GM23338 (cell line): ENCODE data around the gene FBLN5. TPM values are rescaled to one million over a fixed set of nuclear protein-coding genes. Genes with fewer than 3 reads are reported as not detected.

Experiments used
- ATAC-seq: fragments of 200-7000 bp; cut with Tn5 transposase; 3 replicates; pipeline ENCODE4 v1.9.1; 2020
- DNase-seq: peaks from one replicate; pipeline ENCODE4 v3.0.0-alpha.2; 2015; ENCODE audit warnings: low spot score
- H2AFZ ChIP-seq: fragments of 200-600 bp; sonication (generic); 2 replicates; pipeline ENCODE4 v1.8.0; 2016; ENCODE audit warnings: antibody characterized with exemption, mild to moderate bottlenecking, moderate library complexity
- H3F3A ChIP-seq: fragments of 200-600 bp; sonication (generic); replicated peaks from 2 replicates; pipeline ENCODE4 v1.8.0; 2017; ENCODE audit warnings: antibody characterized with exemption, mixed run types, low read depth
- H3K27ac ChIP-seq: fragments of 200-600 bp; sonication (generic); 2 replicates; pipeline ENCODE4 v1.6.1; 2016; ENCODE audit warnings: low read depth
- H3K27me3 ChIP-seq: fragments of 200-600 bp; sonication (generic); 2 replicates; pipeline ENCODE4 v1.8.0; 2016; ENCODE audit warnings: mild to moderate bottlenecking, mixed run types, moderate library complexity; ENCODE audit not compliant: insufficient read depth
- H3K36me3 ChIP-seq: fragments of 200-600 bp; sonication (generic); 2 replicates; pipeline ENCODE4 v1.8.0; 2016; ENCODE audit warnings: mild to moderate bottlenecking; ENCODE audit not compliant: insufficient read depth
- H3K4me1 ChIP-seq: fragments of 200-600 bp; sonication (generic); 2 replicates; pipeline ENCODE4 v1.8.0; 2016; ENCODE audit warnings: mild to moderate bottlenecking, moderate library complexity; ENCODE audit not compliant: insufficient read depth
- H3K4me2 ChIP-seq: fragments of 200-600 bp; sonication (generic); 2 replicates; pipeline ENCODE4 v1.7.1; 2017; ENCODE audit warnings: mixed run types
- H3K4me3 ChIP-seq: fragments of 200-600 bp; sonication (generic); 2 replicates; pipeline ENCODE4 v1.6.1; 2016; ENCODE audit warnings: mixed run types
- H3K79me2 ChIP-seq: fragments of 200-600 bp; sonication (generic); replicated peaks from 2 replicates; pipeline ENCODE4 v1.8.0; 2017; ENCODE audit warnings: mild to moderate bottlenecking; ENCODE audit not compliant: insufficient read depth
- H3K9me2 ChIP-seq: fragments of 200-600 bp; sonication (generic); 2 replicates; pipeline ENCODE4 v1.8.0; 2017; ENCODE audit not compliant: insufficient read depth
- H4K20me1 ChIP-seq: fragments of 200-600 bp; sonication (generic); replicated peaks from 2 replicates; pipeline ENCODE4 v1.8.0; 2017; ENCODE audit warnings: mild to moderate bottlenecking; ENCODE audit not compliant: insufficient read depth
- H3K27ac Mint-ChIP-seq: 2 replicates; pipeline ENCODE4 v1.8.0; 2020; ENCODE audit warnings: inconsistent platforms, mild to moderate bottlenecking, moderate library complexity, mixed read lengths
- H3K27me3 Mint-ChIP-seq: 3 replicates; pipeline ENCODE4 v1.8.0; 2022; ENCODE audit warnings: low read depth, mild to moderate bottlenecking, moderate library complexity, mixed read lengths, inconsistent platforms; ENCODE audit not compliant: insufficient read depth, poor library complexity
- H3K36me3 Mint-ChIP-seq: 3 replicates; pipeline ENCODE4 v1.8.0; 2021; ENCODE audit warnings: low read depth, mild to moderate bottlenecking, inconsistent platforms, moderate library complexity, mixed read lengths
- H3K4me1 Mint-ChIP-seq: 3 replicates; pipeline ENCODE4 v1.8.0; 2020; ENCODE audit warnings: mild to moderate bottlenecking, inconsistent platforms, mixed read lengths
- H3K4me3 Mint-ChIP-seq: 3 replicates; pipeline ENCODE4 v1.8.0; 2021; ENCODE audit warnings: moderate library complexity, mild to moderate bottlenecking, inconsistent platforms, mixed read lengths
- H3K9me3 Mint-ChIP-seq: 3 replicates; pipeline ENCODE4 v1.8.0; 2020; ENCODE audit warnings: moderate library complexity, mild to moderate bottlenecking, inconsistent platforms, mixed read lengths
- CREB1 ChIP-seq: fragments of 250-450 bp; sonication (Bioruptor Pico); IDR thresholded peaks from 2 replicates; pipeline ENCODE4 v1.5.0; 2020; ENCODE audit warnings: low read depth, mild to moderate bottlenecking, moderate library complexity
- CTCF ChIP-seq, 2 experiments: fragments of 200-600 bp in 1 of 2; sonication (generic) in 1 of 2; conservative IDR thresholded peaks; 2 replicates each; pipeline versions ENCODE4 v1.5.1 to v1.6.1; 2016 to 2017; ENCODE audit warnings: antibody characterized with exemption in 2 of 2, low read depth in 2 of 2, mild to moderate bottlenecking in 2 of 2, moderate library complexity in 1 of 2
- ETS1 ChIP-seq: IDR thresholded peaks from 2 replicates; pipeline ENCODE4 v1.6.1; 2016; ENCODE audit warnings: antibody characterized with exemption
- EZH2 ChIP-seq: fragments of 200-600 bp; sonication (generic); IDR thresholded peaks from one replicate; pipeline ENCODE4 v1.8.0; 2017; ENCODE audit warnings: antibody characterized with exemption, mild to moderate bottlenecking, low read depth; ENCODE audit not compliant: unreplicated experiment
- NANOG ChIP-seq: IDR thresholded peaks from 2 replicates; pipeline ENCODE4 v1.6.1; 2016; ENCODE audit warnings: antibody characterized with exemption, borderline replicate concordance
- POLR2AphosphoS5 ChIP-seq: IDR thresholded peaks from 2 replicates; pipeline ENCODE4 v1.6.1; 2016; ENCODE audit warnings: antibody characterized with exemption, low read depth
- STAT1 ChIP-seq: IDR thresholded peaks from one replicate; pipeline ENCODE4 v1.6.1; 2016; ENCODE audit warnings: antibody characterized with exemption; ENCODE audit not compliant: unreplicated experiment
- ZNF114 ChIP-seq: fragments of 250-450 bp; sonication (Bioruptor Pico); IDR thresholded peaks from 2 replicates; pipeline ENCODE4 v1.5.0; 2020; ENCODE audit warnings: mild to moderate bottlenecking, moderate library complexity
- ZNF331 ChIP-seq: fragments of 250-450 bp; sonication (Bioruptor Pico); IDR thresholded peaks from 2 replicates; pipeline ENCODE4 v1.5.0; 2020; ENCODE audit warnings: low read depth, mild to moderate bottlenecking, moderate library complexity
- ZNF462 ChIP-seq: fragments of 250-450 bp; sonication (Bioruptor Pico); IDR thresholded peaks from 2 replicates; pipeline ENCODE4 v1.5.0; 2020; ENCODE audit warnings: mild to moderate bottlenecking, moderate library complexity
- polyA plus RNA-seq: library from polyadenylated mRNA; unstranded; fragments of >200 nt; fragmentation: Nextera tagmentation; extraction: Ambion mirVana; gene quantifications from 2 replicates; pipeline ENCODE4 v1.2.1, GENCODE V29; 2016
- total RNA-seq: library from RNA; depleted of rRNA; stranded (reverse); fragments of >200 nt; shearing (Covaris generic); gene quantifications from 2 replicates; pipeline ENCODE4 v1.2.3, GENCODE V29; 2014

The FBLN5 gene
- total and polyA plus RNA-seq, 2 experiments from 2014 or later = 4.3 to 4.9 TPM

GRCh38 chr14:91957876-91958313, 10.4 kb upstream of the FBLN5 start (continued):
- TF ChIP-seq ZNF462 (no peak), STAT1 (no peak), ZNF331 (no peak), NANOG (no peak), ETS1 (no peak), CREB1 (CRISPR knock-in tag) (no peak)

- Histone ChIP-seq H2AFZ (peak overlapping the region; percentile 38; the same call in 1 of the 2 replicates), H3F3A (no peaks in the 10 kb centered on the region), H3K4me2 (no peak overlapping the region), H3K9me2 (no peaks in the 10 kb centered on the region), H3K27ac (no peak overlapping the region), H3K4me1 (no peaks in the 10 kb centered on the region), H3K4me3 (no peak overlapping the region), H3K79me2 (no peaks in the 10 kb centered on the region), H3K27me3 (no peaks in the 10 kb centered on the region), H4K20me1 (no peaks in the 10 kb centered on the region), H3K36me3 (no peaks in the 10 kb centered on the region)
- Mint-ChIP-seq H3K27me3 (peaks cover 4% of the 10 kb centered on the region), H3K9me3 (no peaks in the 10 kb centered on the region), H3K27ac (no peak overlapping the region), H3K4me3 (no peak overlapping the region), H3K36me3 (no peaks in the 10 kb centered on the region), H3K4me1 (0 out of 3 replicates have a peak, but pooled peaks cover 2% of the 10 kb centered on the region)
- no peak for ATAC-seq
- DNase-seq = no peak
- TF ChIP-seq CTCF (conservative IDR thresholded peaks at IDR 0.05; ENCODE audit: low read depth in 2 of 2) = no peak
- TF ChIP-seq ETS1 = no peak
- no peak for TF ChIP-seq CREB1 (CRISPR knock-in tag)
- TF ChIP-seq POLR2AphosphoS5 = no peak
- no peak for TF ChIP-seq NANOG
- no peak for TF ChIP-seq STAT1
- TF ChIP-seq ZNF114 (CRISPR knock-in tag) = no peak
- TF ChIP-seq ZNF331 = no peak
- TF ChIP-seq EZH2 = no peak
These were observed 9.1 kb upstream of the FBLN5 start for GRCh38 chr14:91956616-91957015.
